Fibroblast of the aortic adventitia (primary cell): ENCODE data around the gene WDR33. TPM values are rescaled to one million over a fixed set of nuclear protein-coding genes. Genes with fewer than 3 reads are reported as not detected.

Experiments
- DNase-seq: peaks from one replicate; pipeline ENCODE4 v3.0.0-alpha.2; 2010; ENCODE audit warnings: low read depth
- H3K4me3 ChIP-seq: 2 replicates; pipeline ENCODE4 v1.5.1; 2011; ENCODE audit warnings: low read depth, mild to moderate bottlenecking, control low read depth, low read length, moderate library complexity
- CTCF ChIP-seq: IDR thresholded peaks from 2 replicates; pipeline ENCODE4 v1.5.1; 2011; ENCODE audit warnings: mild to moderate bottlenecking, low read length, control low read depth, inconsistent platforms; ENCODE audit not compliant: insufficient read depth
- total RNA-seq: library from RNA; depleted of rRNA; stranded (reverse); fragments of >200 nt; gene quantifications from 2 replicates; pipeline ENCODE4 v1.2.3, GENCODE V29; 2012; ENCODE audit warnings: low replicate concordance

WDR33 gene
- total RNA-seq: 17.8 and 34.4 TPM in 2 replicates

- DNase-seq: peak; percentile 78
- no peak for TF ChIP-seq CTCF
- H3K4me3 ChIP-seq: peak within 1 kb of the TSS; percentile 90
Observed at GRCh38 chr2:127810619-127811396, at the start of gene WDR33. TSS of gene WDR33 (minus strand) at chr2:127811171. CDS start at chr2:127770981, 40,190 bp downstream.

- no peak overlapping the region for H3K4me3 ChIP-seq
- DNase-seq: no peak
- no peak for TF ChIP-seq CTCF
Observed at GRCh38 chr2:127860130-127860529, 49.2 kb upstream of the WDR33 start.

- DNase-seq: no peak
- TF ChIP-seq CTCF: no peak
- no peak overlapping the region for H3K4me3 ChIP-seq
Observed at GRCh38 chr2:127859712-127860085, 48.7 kb upstream of the WDR33 start.

- DNase-seq: peak; percentile 6
- no peak for TF ChIP-seq CTCF
- peak overlapping the region; percentile 92 for H3K4me3 ChIP-seq
Observed at GRCh38 chr2:127857265-127857808, 46.4 kb upstream of the WDR33 start.

GRCh38 chr2:127853671-127854070, 42.7 kb upstream of the WDR33 start:
- no peak for DNase-seq
- H3K4me3 ChIP-seq: no peak overlapping the region
- no peak for TF ChIP-seq CTCF

- no peak for DNase-seq
- TF ChIP-seq CTCF: no peak
- H3K4me3 ChIP-seq: no peak overlapping the region
Observed at GRCh38 chr2:127852388-127852787, 41.4 kb upstream of the WDR33 start.
